Renal cortex interstitium (tissue), 11 donors: ENCODE data around the gene CCL23. TPM values are rescaled to one million over a fixed set of nuclear protein-coding genes. Genes with fewer than 3 reads are reported as not detected.

Experiments used
- DNase-seq, 11 donors: peaks; one replicate each; pipeline ENCODE4 v3.0.0-alpha.2; 2013; ENCODE audit warnings: low read depth in 9 of 11, low spot score in 4 of 11; ENCODE audit errors: extremely low read depth in 1 of 11
- polyA plus RNA-seq, 3 donors: library from polyadenylated mRNA; unstranded; fragments of 120-200 nt; gene quantifications; one replicate each; pipeline ENCODE4 v1.2.1, GENCODE V29; 2013; ENCODE audit not compliant: insufficient read length in 3 of 3

The CCL23 gene
- polyA plus RNA-seq, 3 donors, result 0.98 TPM; not detected in 2

- no peak for DNase-seq
Measured at GRCh38 chr17:35973333-35974260, 44.2 kb downstream of the CCL23 start.

DNA sequence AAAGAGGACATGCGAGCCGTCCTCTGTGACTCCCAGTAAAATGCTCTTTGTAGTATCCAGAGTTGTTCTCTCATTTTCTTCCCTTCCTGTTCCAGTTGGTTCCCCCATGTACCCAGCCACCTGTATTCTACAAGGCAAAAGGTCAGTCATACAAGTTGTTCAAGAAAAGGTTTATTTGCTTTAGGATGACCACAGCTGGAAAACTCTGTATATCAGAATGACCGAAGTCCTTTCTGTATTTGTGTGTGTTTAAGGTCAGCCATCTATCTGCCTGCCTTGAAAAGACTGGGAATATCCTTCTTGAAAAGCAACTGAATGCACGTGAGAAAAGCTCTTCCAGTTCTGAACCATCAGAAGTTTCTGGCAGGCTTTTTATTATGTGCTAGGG lies 44.8 kb downstream of the CCL23 start:
- no peak for DNase-seq

- DNase-seq, result no peak
Measured at GRCh38 chr17:35972535-35972934, 45.2 kb downstream of the CCL23 start.

GRCh38 chr17:35972066-35972465 lies 45.7 kb downstream of the CCL23 start:
- DNase-seq, result no peak

- DNase-seq, result peak; percentile 66 to 87 (median 79)
Measured at GRCh38 chr17:35969558-35970380, 48.0 kb downstream of the CCL23 start.

DNA sequence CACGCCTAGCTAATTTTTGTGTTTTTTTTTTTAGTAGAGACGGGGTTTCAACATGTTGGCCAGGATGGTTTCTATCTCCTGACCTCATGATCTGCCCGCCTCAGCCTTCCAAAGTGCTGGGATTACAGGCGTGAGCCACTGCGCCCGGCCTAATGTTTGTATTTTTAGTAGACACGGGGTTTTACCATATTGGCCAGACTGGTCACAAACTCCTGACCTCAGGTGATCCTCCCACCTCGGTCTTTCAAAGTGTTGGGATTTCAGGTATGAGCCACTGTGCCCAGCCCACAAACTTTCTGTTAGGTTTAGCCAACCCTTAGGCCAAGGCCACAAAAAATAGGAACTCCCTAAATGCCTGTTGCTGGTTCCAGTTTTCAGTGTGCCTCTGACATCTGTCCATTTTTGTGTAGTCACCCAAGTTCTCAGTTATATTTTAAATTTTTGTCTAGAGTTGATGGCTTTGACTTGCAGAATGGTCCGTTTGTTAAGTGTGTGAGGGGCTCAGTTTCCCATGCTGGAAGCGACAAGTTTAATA lies 49.2 kb downstream of the CCL23 start:
- no peak for DNase-seq

GRCh38 chr17:35965272-35965671 lies 52.5 kb downstream of the CCL23 start:
- no peak for DNase-seq

DNA sequence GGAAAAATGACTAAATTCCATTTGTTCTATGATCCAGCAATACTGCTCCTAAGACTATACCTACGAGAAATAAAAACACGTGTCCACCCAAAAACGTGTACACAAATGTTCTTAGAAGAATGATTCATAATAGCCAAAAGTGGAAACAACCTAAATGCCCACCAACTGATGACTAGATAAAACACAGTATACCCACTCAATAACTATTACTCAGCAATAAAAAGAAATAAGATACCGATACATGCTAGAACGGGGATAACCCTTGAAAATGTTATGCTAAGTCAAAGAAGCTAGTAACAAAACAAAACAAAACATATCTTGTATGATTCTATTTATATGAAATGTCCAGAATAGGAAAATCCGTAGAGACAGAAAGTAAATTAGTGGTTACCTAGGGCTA lies 54.1 kb downstream of the CCL23 start:
- DNase-seq, result no peak

Other genes with a start within 250 kb of the CCL23 start
- gene MMP28, start 222.3 kb downstream of the CCL23 start, polyA plus RNA-seq, result 1 to 10 TPM; 1.3 to 2.4 (median 2.1) TPM
- gene TAF15, start 208.5 kb downstream of the CCL23 start, polyA plus RNA-seq, result 100 to 1,000 TPM; 232 to 250 (median 245) TPM
- gene HEATR9, start 149.1 kb downstream of the CCL23 start, polyA plus RNA-seq, result under 1 TPM in 1 of 3 donors, not detected in 2; 0.09 TPM
- 1 to 10 TPM; 1.9 to 2.1 (median 2.0) TPM for gene CCL5, start 137.6 kb downstream of the CCL23 start, polyA plus RNA-seq
- gene RDM1, start 87.2 kb downstream of the CCL23 start, polyA plus RNA-seq, result 1 to 10 TPM; 2.3 to 3.6 (median 3.4) TPM
- gene LYZL6, start 74.3 kb downstream of the CCL23 start, polyA plus RNA-seq, result not detected
- gene CCL16, start 36.5 kb downstream of the CCL23 start, polyA plus RNA-seq, result under 1 TPM; 0.14 to 0.36 (median 0.20) TPM
- gene CCL14, start 31.2 kb downstream of the CCL23 start, polyA plus RNA-seq, result 10 to 100 TPM; 12.9 to 23.9 (median 14.8) TPM
- gene CCL15, start 16.4 kb downstream of the CCL23 start, polyA plus RNA-seq, result 1 to 10 TPM; 6.4 to 7.7 (median 6.9) TPM
- not detected for gene CCL18, start 46.3 kb upstream of the CCL23 start, polyA plus RNA-seq
- 1 to 10 TPM in 2 of 3 donors, under 1 TPM in 1; 0.35 to 5.1 (median 2.9) TPM for gene CCL3, start 72.2 kb upstream of the CCL23 start, polyA plus RNA-seq
- gene CCL4, start 85.9 kb upstream of the CCL23 start, polyA plus RNA-seq, result 1 to 10 TPM in 2 of 3 donors, under 1 TPM in 1; 0.76 to 3.9 (median 1.1) TPM
- 10 to 100 TPM in 1 of 3 donors, 1 to 10 TPM in 2; 6.9 to 18.7 (median 8.6) TPM for gene TBC1D3B, start 158.7 kb upstream of the CCL23 start, polyA plus RNA-seq
- 1 to 10 TPM in 2 of 3 donors, under 1 TPM in 1; 0.69 to 1.5 (median 1.1) TPM for gene CCL3L1, start 178.8 kb upstream of the CCL23 start, polyA plus RNA-seq
- 1 to 10 TPM in 2 of 3 donors, under 1 TPM in 1; 0.73 to 1.8 (median 1.7) TPM for gene CCL4L2, start 193.1 kb upstream of the CCL23 start, polyA plus RNA-seq
- gene TBC1D3I, start 246.6 kb upstream of the CCL23 start, polyA plus RNA-seq, result 1 to 10 TPM in 1 of 3 donors, under 1 TPM in 1, not detected in 1; 0.92 to 3.3 TPM